Thoracic aorta (tissue), 2 donors: ENCODE data around the gene ATF2. TPM values are rescaled to one million over a fixed set of nuclear protein-coding genes. Genes with fewer than 3 reads are reported as not detected.

Source experiments
- ATAC-seq: fragments of 150-250 bp; one replicate; pipeline ENCODE4 v1.8.0; 2017; ENCODE audit warnings: low read depth; ENCODE audit not compliant: insufficient number of reproducible peaks, low FRiP score
- DNase-seq: peaks from one replicate; pipeline ENCODE4 v3.0.0-alpha.2; 2020; ENCODE audit warnings: low spot score
- H3K27ac ChIP-seq, 2 donors: fragments of 200-600 bp; sonication (generic); 1 replicate in 1 of 2; 2 replicates in 1 of 2; pipeline ENCODE4 v1.5.1; 2016; ENCODE audit warnings: mild to moderate bottlenecking in 2 of 2, moderate library complexity in 2 of 2
- H3K27me3 ChIP-seq: fragments of 200-600 bp; sonication (generic); replicated peaks from 2 replicates; pipeline ENCODE4 v1.6.0; 2016; ENCODE audit warnings: mild to moderate bottlenecking; ENCODE audit not compliant: insufficient read depth
- H3K36me3 ChIP-seq: fragments of 200-600 bp; sonication (generic); one replicate; pipeline ENCODE4 v1.5.1; 2016
- H3K4me1 ChIP-seq, 2 donors: fragments of 200-600 bp; sonication (generic); 1 replicate in 1 of 2; 2 replicates in 1 of 2; pipeline versions ENCODE4 v1.5.1 to v1.6.0; 2016; ENCODE audit warnings: low read depth in 2 of 2, mild to moderate bottlenecking in 1 of 2; ENCODE audit not compliant: control insufficient read depth in 1 of 2
- H3K4me3 ChIP-seq: fragments of 200-600 bp; sonication (generic); 2 replicates; pipeline ENCODE4 v1.5.1; 2016; ENCODE audit warnings: mild to moderate bottlenecking
- H3K9me3 ChIP-seq: fragments of 200-600 bp; sonication (generic); 2 replicates; pipeline ENCODE4 v1.5.1; 2016
- CTCF ChIP-seq: fragments of 200-600 bp; sonication (generic); IDR thresholded peaks from one replicate; pipeline ENCODE4 v1.5.1; 2019; ENCODE audit warnings: antibody characterized with exemption
- total RNA-seq, 2 donors: library from RNA; depleted of rRNA; stranded (reverse); fragments of >200 nt; gene quantifications; one replicate each; pipeline versions ENCODE4 v1.1.0 to v1.2.3, GENCODE V29; 2016

The ATF2 gene
- total RNA-seq, 2 donors from 2014 or later, result 58.9 to 62.6 TPM

DNA sequence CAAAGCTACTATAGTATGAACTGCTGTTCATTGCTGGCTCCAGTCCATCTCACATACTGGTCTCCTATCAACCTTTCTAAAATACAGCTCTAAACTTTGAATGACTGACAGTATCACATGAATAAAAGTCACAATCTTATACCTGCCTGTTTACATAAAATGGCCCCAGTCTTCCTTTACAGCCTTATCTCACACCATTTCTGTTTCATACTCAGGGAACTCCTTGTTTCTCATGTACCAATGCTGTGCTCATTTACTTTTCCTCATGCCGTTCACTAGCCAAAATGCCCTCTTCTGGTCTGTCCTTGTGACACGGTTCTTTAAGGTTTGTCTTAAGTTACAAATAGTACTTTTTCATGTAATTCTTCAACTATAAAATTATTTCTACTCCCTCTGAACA, 7.3 kb upstream of the ATF2 start:
- DNase-seq (no peak), ATAC-seq (no peak)
- H3K4me1 ChIP-seq, result no peaks in the 10 kb centered on the region
- H3K27ac ChIP-seq, result no peak overlapping the region
- H3K27me3 ChIP-seq, result no peaks in the 10 kb centered on the region
- no peaks in the 10 kb centered on the region for H3K9me3 ChIP-seq
- TF ChIP-seq CTCF, result no peak
- peaks cover 13% of the 10 kb centered on the region for H3K36me3 ChIP-seq
- H3K4me3 ChIP-seq, result no peak overlapping the region

DNA sequence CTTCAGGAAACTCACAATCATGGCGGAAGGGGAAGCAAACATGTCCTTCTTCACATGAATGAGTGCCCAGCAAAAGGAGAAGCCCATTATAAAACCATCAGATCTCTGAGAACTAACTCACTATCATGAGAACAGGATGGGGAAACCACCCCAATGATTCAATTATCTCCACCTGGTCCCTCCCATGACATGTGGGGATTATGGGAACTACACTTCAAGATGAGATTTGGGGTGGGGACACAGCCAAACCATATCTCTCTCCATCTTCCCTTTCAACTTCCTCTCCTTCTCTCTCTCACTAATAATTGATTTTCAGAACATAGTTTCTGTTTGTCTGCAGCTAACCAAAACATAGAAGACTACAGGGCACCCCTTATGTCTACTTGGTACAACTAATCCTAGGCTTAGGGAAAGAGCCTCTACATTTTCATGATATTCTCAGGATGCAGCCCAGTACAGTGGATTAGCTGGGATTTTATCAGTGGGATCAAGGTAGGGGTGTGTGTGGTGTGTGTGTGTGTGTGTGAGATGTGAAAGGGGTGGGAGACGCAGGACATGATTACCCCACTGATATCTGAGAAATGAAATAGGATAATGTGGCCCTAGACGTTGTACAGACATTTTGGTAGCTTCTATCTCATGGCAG, 2.8 kb upstream of the ATF2 start:
- Histone ChIP-seq H3K4me1 (peaks cover 18 to 21% of the 10 kb centered on the region in 2 donors), H3K36me3 (no peaks in the 10 kb centered on the region), H3K27ac (no peak overlapping the region), H3K27me3 (no peaks in the 10 kb centered on the region), H3K4me3 (no peak overlapping the region), H3K9me3 (no peaks in the 10 kb centered on the region)
- ATAC-seq (no peak), DNase-seq (no peak)
- TF ChIP-seq CTCF, result no peak

GRCh38 chr2:175169191-175169590, 1.2 kb upstream of the ATF2 start:
- DNase-seq, result no peak

DNA sequence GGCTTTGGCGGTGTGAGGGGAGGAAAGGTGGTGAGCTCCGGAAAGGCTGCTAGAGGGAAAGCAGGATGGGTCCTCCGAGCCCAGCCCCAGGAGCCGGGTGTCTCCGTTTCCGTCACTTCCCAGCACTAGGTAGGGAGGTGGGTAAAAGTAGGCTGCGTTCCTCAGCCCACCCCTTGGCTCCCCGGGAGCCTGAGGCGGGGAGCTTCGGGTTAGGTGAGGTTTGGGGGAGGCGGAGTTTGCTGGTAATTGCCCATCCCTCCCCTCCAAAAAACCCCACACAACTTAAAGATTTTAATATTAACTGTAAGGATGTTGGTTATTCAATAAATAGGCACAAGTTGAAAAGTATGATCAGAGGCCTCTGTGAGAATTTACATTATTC, 552 bp upstream of the ATF2 start:
- Histone ChIP-seq H3K27me3 (no peaks in the 10 kb centered on the region), H3K4me1 (peaks cover 24 to 26% of the 10 kb centered on the region in 2 donors), H3K36me3 (peaks cover 3% of the 10 kb centered on the region), H3K27ac (peak overlapping the region; percentile 73 to 88), H3K4me3 (peak overlapping the region; percentile 89), H3K9me3 (no peaks in the 10 kb centered on the region)
- DNase-seq (no peak), ATAC-seq (peak; percentile 3)
- TF ChIP-seq CTCF, result no peak

More at GRCh38 chr2:175169191-175169590, 1.2 kb upstream of the ATF2 start:
- no peaks in the 10 kb centered on the region for H3K9me3 ChIP-seq
- no peak for TF ChIP-seq CTCF
- peaks cover 24 to 26% of the 10 kb centered on the region in 2 donors for H3K4me1 ChIP-seq
- peaks cover 3% of the 10 kb centered on the region for H3K36me3 ChIP-seq
- H3K27ac ChIP-seq, result peak overlapping the region; percentile 73 to 88
- H3K27me3 ChIP-seq, result no peaks in the 10 kb centered on the region
- peak overlapping the region; percentile 89 for H3K4me3 ChIP-seq
- no peak for ATAC-seq

GRCh38 chr2:175167076-175167791, 769 bp downstream of the ATF2 start:
- no peaks in the 10 kb centered on the region for H3K27me3 ChIP-seq
- H3K36me3 ChIP-seq, result peaks cover 3% of the 10 kb centered on the region
- peaks cover 24 to 26% of the 10 kb centered on the region in 2 donors for H3K4me1 ChIP-seq
- TF ChIP-seq CTCF, result no peak
- ATAC-seq (peak; percentile 9), DNase-seq (no peak)
- no peaks in the 10 kb centered on the region for H3K9me3 ChIP-seq
- H3K27ac ChIP-seq, result peak overlapping the region; percentile 88 to 96
- peak overlapping the region; percentile 89 for H3K4me3 ChIP-seq
